GM12878 (cell line): ENCODE results near the gene SCCPDH. TPM values are rescaled to one million over a fixed set of nuclear protein-coding genes. Genes with fewer than 3 reads are reported as not detected.
"Not testable (repeated sequence)": the region's sequence is repeated elsewhere in the genome, so short reads cannot be mapped to it uniquely, and the experiment has no call there.

Experiments used
- ATAC-seq: fragments of 200-7000 bp; cut with Tn5 transposase; 3 replicates; pipeline ENCODE4 v1.9.1; 2020; ENCODE audit warnings: mild to moderate bottlenecking, moderate library complexity
- BruUV-seq: library from RNA; stranded (reverse); fragments of 400-500 nt; replicated peaks from 2 replicates; lab custom pipeline; 2021; lab: Mats Ljungman, UMichigan
- CTCF ChIA-PET: fragments of 300-600 bp; sonication (Branson Sonifier 250); formaldehyde crosslinking; extraction: SDS; loops from one replicate; lab custom pipeline; 2021; ENCODE audit warnings: inconsistent platforms; lab: Yijun Ruan, JAX
- POLR2A ChIA-PET: fragments of 350-600 bp; formaldehyde crosslinking; extraction: SDS; loops from one replicate; lab custom pipeline; 2021; ENCODE audit warnings: inconsistent platforms; lab: Charles Lee
- RAD21 ChIA-PET: fragments of 300-600 bp; sonication (Branson Sonifier 250); formaldehyde crosslinking; loops from one replicate; lab custom pipeline; 2023; ENCODE audit warnings: antibody characterized with exemption; ENCODE audit not compliant: unreplicated experiment; lab: Charles Lee
- SMC1A ChIA-PET: fragments of 300-600 bp; sonication (Branson Sonifier 250); formaldehyde crosslinking; loops from one replicate; lab custom pipeline; 2023; ENCODE audit not compliant: unreplicated experiment, uncharacterized antibody; lab: Charles Lee
- DNase-seq: peaks from one replicate; pipeline ENCODE4 v3.0.0-alpha.2; 2011; ENCODE audit warnings: low read depth, low spot score
- FAIRE-seq: peaks from 3 replicates; lab custom pipeline; 2011; peaks lifted over from hg19 to GRCh38; lab: Jason Lieb, UNC
- H2AFZ ChIP-seq: 2 replicates; pipeline ENCODE4 v1.6.0; 2011; ENCODE audit warnings: low read depth, low read length, control low read depth; ENCODE audit not compliant: control insufficient read depth
- H3K27ac ChIP-seq: 2 replicates; pipeline ENCODE4 v1.5.1; 2011; ENCODE audit warnings: control low read depth; ENCODE audit not compliant: control insufficient read depth, insufficient read depth
- H3K27me3 ChIP-seq, 2 experiments: replicated peaks in 1 of 2; 2 replicates each; pipeline versions ENCODE4 v1.6.0 to v1.6.1; 2011; ENCODE audit warnings: low read length in 1 of 2; ENCODE audit not compliant: control insufficient read depth in 2 of 2, insufficient read depth in 2 of 2
- H3K36me3 ChIP-seq, 2 experiments: 2 replicates each; pipeline ENCODE4 v1.5.1; 2011; ENCODE audit warnings: low read length in 1 of 2; ENCODE audit not compliant: control insufficient read depth in 2 of 2, insufficient read depth in 2 of 2
- H3K4me1 ChIP-seq: 2 replicates; pipeline ENCODE4 v1.6.1; 2011; ENCODE audit warnings: mild to moderate bottlenecking, low read length, moderate library complexity, mixed read lengths; ENCODE audit not compliant: control insufficient read depth, insufficient read depth
- H3K4me2 ChIP-seq: 2 replicates; pipeline ENCODE4 v1.6.0; 2011; ENCODE audit warnings: control low read depth; ENCODE audit not compliant: control insufficient read depth, insufficient read depth
- H3K4me3 ChIP-seq: fragments of 200-600 bp; sonication (generic); 2 replicates; pipeline ENCODE4 v1.5.1; 2016
- H3K79me2 ChIP-seq: 2 replicates; pipeline ENCODE4 v1.6.0; 2011; ENCODE audit warnings: low read length; ENCODE audit not compliant: control insufficient read depth, insufficient read depth
- H3K9ac ChIP-seq: 2 replicates; pipeline ENCODE4 v1.8.0; 2011; ENCODE audit warnings: low read length, control low read depth, mixed read lengths; ENCODE audit not compliant: control insufficient read depth, insufficient read depth
- H3K9me3 ChIP-seq: replicated peaks from 3 replicates; pipeline ENCODE4 v1.5.1; 2011; ENCODE audit warnings: mild to moderate bottlenecking, low read length; ENCODE audit not compliant: control insufficient read depth, insufficient read depth
- H4K20me1 ChIP-seq: 2 replicates; pipeline ENCODE4 v1.6.0; 2011; ENCODE audit not compliant: control insufficient read depth, insufficient read depth
- BHLHE40 ChIP-seq, 2 experiments: fragments of 450-650 bp in 1 of 2; IDR thresholded peaks; 2 replicates each; pipeline ENCODE4 v1.6.1; 2011 to 2017; ENCODE audit warnings: low read depth in 2 of 2, borderline replicate concordance in 1 of 2, improper control_type of control experiment in 1 of 2, low read length in 1 of 2, mild to moderate bottlenecking in 1 of 2
- CBFB ChIP-seq: IDR thresholded peaks from 2 replicates; pipeline ENCODE4 v1.6.1; 2016; ENCODE audit warnings: antibody characterized with exemption, low read depth
- ETV6 ChIP-seq, 2 experiments: fragments of 450-650 bp in 1 of 2; IDR thresholded peaks in 1 of 2; conservative IDR thresholded peaks in 1 of 2; 2 replicates each; pipeline ENCODE4 v1.6.1; 2014; ENCODE audit warnings: antibody characterized with exemption in 1 of 2, borderline replicate concordance in 1 of 2, low read depth in 1 of 2, mild to moderate bottlenecking in 1 of 2, moderate library complexity in 1 of 2
- NFIC ChIP-seq: IDR thresholded peaks from 2 replicates; pipeline ENCODE4 v1.6.1; 2012; ENCODE audit warnings: low read depth, mild to moderate bottlenecking, inconsistent platforms, low read length, moderate library complexity
- NR2F1 ChIP-seq: fragments of 450-650 bp; conservative IDR thresholded peaks from 2 replicates; pipeline ENCODE4 v1.6.1; 2017; ENCODE audit warnings: mild to moderate bottlenecking
- PML ChIP-seq: IDR thresholded peaks from 2 replicates; pipeline ENCODE4 v1.6.1; 2012; ENCODE audit warnings: low read length, inconsistent platforms
- POLR2AphosphoS2 ChIP-seq: IDR thresholded peaks from 2 replicates; pipeline ENCODE4 v1.6.1; 2011; ENCODE audit warnings: low read depth, mild to moderate bottlenecking, low read length, improper control_type of control experiment, moderate library complexity
- SUZ12 ChIP-seq: fragments of 200-600 bp; sonication (generic); IDR thresholded peaks from one replicate; pipeline ENCODE4 v1.6.1; 2018; ENCODE audit warnings: antibody characterized with exemption, mild to moderate bottlenecking; ENCODE audit not compliant: unreplicated experiment
- TAF1 ChIP-seq: IDR thresholded peaks from 2 replicates; pipeline ENCODE4 v1.6.1; 2011; ENCODE audit warnings: mild to moderate bottlenecking, low read depth, low read length, borderline replicate concordance
- TCF7 ChIP-seq: IDR thresholded peaks from 2 replicates; pipeline ENCODE4 v1.6.1; 2014; ENCODE audit warnings: antibody characterized with exemption, borderline replicate concordance
- WGBS: methylation state at CpG from one replicate; pipeline ENCODE4 v1.1.6; 2016; ENCODE audit warnings: low lambda C conversion rate; ENCODE audit not compliant: insufficient replicate concordance, insufficient coverage; ENCODE audit errors: missing lambda C conversion rate; 5-methylcytosine and 5-hydroxymethylcytosine counted together
- in situ Hi-C: fragments of 300-500 bp; cut with MboI; formaldehyde crosslinking; loops from 9 replicates; pipeline ENCODE4 v1.14.3; 2018; ENCODE audit warnings: mixed read lengths
- intact Hi-C: fragments of 100-400 bp; cut with micrococcal nuclease; formaldehyde crosslinking; loops from one replicate; pipeline ENCODE4 v1.14.2; 2022; ENCODE audit not compliant: unreplicated experiment
- polyA plus RNA-seq, 11 experiments: library from polyadenylated mRNA; depleted of rRNA in 4 of 11; unstranded in 6 of 11; stranded (reverse) in 5 of 11; fragments of >200 nt; fragmentation: Nextera tagmentation in 4 of 11; fragmentation: Illumina TruSeq in 1 of 11; extraction: Ambion mirVana in 4 of 11; extraction: Trizol in 1 of 11; gene quantifications; 1 replicate in 1 of 11; 2 replicates in 10 of 11; pipeline versions ENCODE4 v1.2.1 to v1.2.3, GENCODE V29; 2011 to 2016; ENCODE audit warnings: inconsistent platforms in 2 of 11, missing spikeins in 2 of 11, low read depth in 1 of 11
- total RNA-seq, 4 experiments: library from RNA; depleted of rRNA in 3 of 4; stranded (reverse); fragments of >200 nt in 3 of 4; fragmentation: Illumina TruSeq in 1 of 4; extraction: Trizol in 1 of 4; gene quantifications; 2 replicates each; pipeline versions ENCODE4 v1.2.1 to v1.2.3, GENCODE V29; 2013 to 2021
- TF ChIP-seq, protein P1 (sequence below): IDR thresholded peaks from 2 replicates; pipeline ENCODE4 v1.6.1; 2012; ENCODE audit warnings: mild to moderate bottlenecking, low read depth, low read length

Gene SCCPDH
- total and polyA plus RNA-seq, 10 of the 15 experiments (the other 5 are each of a cell fraction or from before 2014, with no cell fraction given), result 5.4 to 44.8 (median 24.5) TPM

DNA sequence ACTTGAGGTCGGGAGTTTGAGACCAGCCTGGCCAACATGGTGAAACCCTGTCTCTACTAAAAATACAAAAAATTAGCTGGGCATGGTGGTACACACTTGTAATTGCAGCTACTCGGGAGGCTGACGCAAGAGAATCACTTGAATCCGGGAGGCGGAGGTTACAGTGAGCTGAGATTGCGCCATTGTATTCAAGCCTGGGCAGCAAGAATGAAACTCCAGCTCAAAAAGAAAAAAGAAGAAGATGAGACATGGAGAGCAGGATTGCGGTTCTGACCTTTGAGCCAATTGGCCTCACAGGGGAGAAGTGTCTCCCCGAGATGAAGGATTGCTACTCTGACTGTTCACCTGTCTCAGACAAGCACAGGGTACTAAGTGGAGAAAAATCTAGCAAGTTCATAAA, 6.6 kb downstream of the SCCPDH start:
- FAIRE-seq, result no peak
- ChIA-PET POLR2A (no interaction called here), CTCF (interaction anchor here (1.4 kb wide), 1 partner anchor 34 kb away, joined by 3 read pairs; no protein-coding TSS in a partner anchor)

DNA sequence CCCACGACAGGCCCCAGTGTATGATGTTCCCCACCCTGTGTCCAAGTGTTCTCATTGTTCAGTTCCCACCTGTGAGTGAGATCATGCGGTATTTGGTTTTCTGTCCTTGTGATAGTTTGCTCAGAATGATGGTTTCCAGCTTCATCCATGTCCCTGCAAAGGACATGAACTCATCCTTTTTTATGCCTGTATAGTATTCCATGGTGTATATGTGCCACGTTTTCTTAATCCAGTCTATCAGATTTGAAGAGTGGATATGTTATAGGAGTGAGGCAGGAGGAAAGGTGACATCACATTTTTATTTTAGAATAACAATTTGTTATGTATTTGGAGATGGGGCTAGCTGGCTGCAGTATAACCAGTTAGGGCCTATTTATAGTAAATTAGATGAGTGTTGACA, 7.7 kb downstream of the SCCPDH start:
- CTCF ChIA-PET, result not testable (repeated sequence)

More for the DNA sequence above, 6.6 kb downstream of the SCCPDH start:
- H3K4me3 ChIP-seq, result no peak overlapping the region
- H3K4me1 ChIP-seq, result no peaks in the 10 kb centered on the region
- in situ Hi-C loops, result no loop called here
- no TSS peak for BruUV-seq
- no peak overlapping the region for H3K27ac ChIP-seq
- no peaks in the 10 kb centered on the region for H3K79me2 ChIP-seq
- no peaks in the 10 kb centered on the region for H3K27me3 ChIP-seq
- no peak overlapping the region for H2AFZ ChIP-seq
- TF ChIP-seq POLR2AphosphoS2, result no peak
- no peak for TF ChIP-seq TAF1
- no peak for TF ChIP-seq TCF7
- no peak for TF ChIP-seq SUZ12
- no peak for TF ChIP-seq CBFB
- no peak for TF ChIP-seq ETV6 (conservative IDR thresholded peaks at IDR 0.05 in 1 of 2, IDR thresholded peaks at IDR 0.05 in 1 of 2; ENCODE audit: borderline replicate concordance in 1 of 2, low read depth in 1 of 2)
- no peak for TF ChIP-seq BHLHE40 (IDR thresholded peaks at IDR 0.05; ENCODE audit: borderline replicate concordance in 1 of 2, low read depth in 2 of 2, low read length in 1 of 2)
- no peak for TF ChIP-seq PML
- TF ChIP-seq, protein P1, sequence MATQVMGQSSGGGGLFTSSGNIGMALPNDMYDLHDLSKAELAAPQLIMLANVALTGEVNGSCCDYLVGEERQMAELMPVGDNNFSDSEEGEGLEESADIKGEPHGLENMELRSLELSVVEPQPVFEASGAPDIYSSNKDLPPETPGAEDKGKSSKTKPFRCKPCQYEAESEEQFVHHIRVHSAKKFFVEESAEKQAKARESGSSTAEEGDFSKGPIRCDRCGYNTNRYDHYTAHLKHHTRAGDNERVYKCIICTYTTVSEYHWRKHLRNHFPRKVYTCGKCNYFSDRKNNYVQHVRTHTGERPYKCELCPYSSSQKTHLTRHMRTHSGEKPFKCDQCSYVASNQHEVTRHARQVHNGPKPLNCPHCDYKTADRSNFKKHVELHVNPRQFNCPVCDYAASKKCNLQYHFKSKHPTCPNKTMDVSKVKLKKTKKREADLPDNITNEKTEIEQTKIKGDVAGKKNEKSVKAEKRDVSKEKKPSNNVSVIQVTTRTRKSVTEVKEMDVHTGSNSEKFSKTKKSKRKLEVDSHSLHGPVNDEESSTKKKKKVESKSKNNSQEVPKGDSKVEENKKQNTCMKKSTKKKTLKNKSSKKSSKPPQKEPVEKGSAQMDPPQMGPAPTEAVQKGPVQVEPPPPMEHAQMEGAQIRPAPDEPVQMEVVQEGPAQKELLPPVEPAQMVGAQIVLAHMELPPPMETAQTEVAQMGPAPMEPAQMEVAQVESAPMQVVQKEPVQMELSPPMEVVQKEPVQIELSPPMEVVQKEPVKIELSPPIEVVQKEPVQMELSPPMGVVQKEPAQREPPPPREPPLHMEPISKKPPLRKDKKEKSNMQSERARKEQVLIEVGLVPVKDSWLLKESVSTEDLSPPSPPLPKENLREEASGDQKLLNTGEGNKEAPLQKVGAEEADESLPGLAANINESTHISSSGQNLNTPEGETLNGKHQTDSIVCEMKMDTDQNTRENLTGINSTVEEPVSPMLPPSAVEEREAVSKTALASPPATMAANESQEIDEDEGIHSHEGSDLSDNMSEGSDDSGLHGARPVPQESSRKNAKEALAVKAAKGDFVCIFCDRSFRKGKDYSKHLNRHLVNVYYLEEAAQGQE, result no peak
- no peak for TF ChIP-seq NFIC
- no peak for TF ChIP-seq NR2F1
- TF ChIP-seq, all 136 proteins: peak for 0
- ATAC-seq (no peak), DNase-seq (no peak)
- 95% methylated on average over 8 of the region's 8 CpGs for WGBS
- intact Hi-C loops, result no loop called here
- no peak overlapping the region for H3K9ac ChIP-seq
- SMC1A ChIA-PET, result no interaction called here
- H4K20me1 ChIP-seq, result no peaks in the 10 kb centered on the region
- H3K36me3 ChIP-seq, result peaks cover 0 to 10% of the 10 kb centered on the region in 2 experiments; a peak in 1 of 4 replicates
- H3K4me2 ChIP-seq, result no peak overlapping the region
- H3K9me3 ChIP-seq, result peaks cover 7% of the 10 kb centered on the region; the same call in 2 of the 3 replicates
- RAD21 ChIA-PET, result no interaction called here

More for the DNA sequence above, 7.7 kb downstream of the SCCPDH start:
- FAIRE-seq, BruUV-seq, H3K27ac ChIP-seq, H4K20me1 ChIP-seq, in situ Hi-C loops, H3K4me2 ChIP-seq, POLR2A ChIA-PET, DNase-seq, ATAC-seq, H2AFZ ChIP-seq, H3K4me3 ChIP-seq, H3K79me2 ChIP-seq, H3K27me3 ChIP-seq, H3K4me1 ChIP-seq, SMC1A ChIA-PET, intact Hi-C loops, H3K9ac ChIP-seq, RAD21 ChIA-PET, H3K9me3 ChIP-seq: not testable (repeated sequence)
- H3K36me3 ChIP-seq, result peaks cover 0 to 10% of the 10 kb centered on the region in 2 experiments; a peak in 1 of 4 replicates
- 98% methylated on average over 3 of the region's 3 CpGs for WGBS
